GM12801 (cell line): ENCODE measurements around the gene SLC38A2.

ENCODE experiments used
- TF ChIP-seq, protein P1 (sequence below): IDR thresholded peaks from one replicate; pipeline ENCODE4 v1.5.1; 2011; ENCODE audit warnings: control low read depth; ENCODE audit not compliant: insufficient read length; ENCODE audit errors: extremely low read depth

Gene SLC38A2

DNA sequence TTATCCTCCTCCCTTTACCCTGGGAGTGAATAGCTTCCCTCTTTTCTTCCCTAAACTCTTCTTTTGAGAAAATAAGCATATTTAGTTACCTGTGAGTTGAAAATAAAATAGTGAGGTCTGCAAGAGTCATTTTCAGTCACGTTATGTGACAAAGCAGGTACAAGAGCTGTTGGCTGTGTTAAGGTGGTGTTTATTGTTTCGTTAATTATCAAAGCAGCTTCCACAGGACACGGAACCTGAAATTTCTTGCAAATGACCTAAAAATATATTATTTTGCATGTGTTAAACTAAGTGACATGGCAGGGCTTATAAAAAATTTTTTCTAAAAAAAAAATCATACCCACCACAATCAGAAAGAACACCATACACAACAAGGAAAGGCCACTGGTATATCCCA lies 8.3 kb downstream of the SLC38A2 start:
- TF ChIP-seq, protein P1, sequence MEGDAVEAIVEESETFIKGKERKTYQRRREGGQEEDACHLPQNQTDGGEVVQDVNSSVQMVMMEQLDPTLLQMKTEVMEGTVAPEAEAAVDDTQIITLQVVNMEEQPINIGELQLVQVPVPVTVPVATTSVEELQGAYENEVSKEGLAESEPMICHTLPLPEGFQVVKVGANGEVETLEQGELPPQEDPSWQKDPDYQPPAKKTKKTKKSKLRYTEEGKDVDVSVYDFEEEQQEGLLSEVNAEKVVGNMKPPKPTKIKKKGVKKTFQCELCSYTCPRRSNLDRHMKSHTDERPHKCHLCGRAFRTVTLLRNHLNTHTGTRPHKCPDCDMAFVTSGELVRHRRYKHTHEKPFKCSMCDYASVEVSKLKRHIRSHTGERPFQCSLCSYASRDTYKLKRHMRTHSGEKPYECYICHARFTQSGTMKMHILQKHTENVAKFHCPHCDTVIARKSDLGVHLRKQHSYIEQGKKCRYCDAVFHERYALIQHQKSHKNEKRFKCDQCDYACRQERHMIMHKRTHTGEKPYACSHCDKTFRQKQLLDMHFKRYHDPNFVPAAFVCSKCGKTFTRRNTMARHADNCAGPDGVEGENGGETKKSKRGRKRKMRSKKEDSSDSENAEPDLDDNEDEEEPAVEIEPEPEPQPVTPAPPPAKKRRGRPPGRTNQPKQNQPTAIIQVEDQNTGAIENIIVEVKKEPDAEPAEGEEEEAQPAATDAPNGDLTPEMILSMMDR, result no peak

DNA sequence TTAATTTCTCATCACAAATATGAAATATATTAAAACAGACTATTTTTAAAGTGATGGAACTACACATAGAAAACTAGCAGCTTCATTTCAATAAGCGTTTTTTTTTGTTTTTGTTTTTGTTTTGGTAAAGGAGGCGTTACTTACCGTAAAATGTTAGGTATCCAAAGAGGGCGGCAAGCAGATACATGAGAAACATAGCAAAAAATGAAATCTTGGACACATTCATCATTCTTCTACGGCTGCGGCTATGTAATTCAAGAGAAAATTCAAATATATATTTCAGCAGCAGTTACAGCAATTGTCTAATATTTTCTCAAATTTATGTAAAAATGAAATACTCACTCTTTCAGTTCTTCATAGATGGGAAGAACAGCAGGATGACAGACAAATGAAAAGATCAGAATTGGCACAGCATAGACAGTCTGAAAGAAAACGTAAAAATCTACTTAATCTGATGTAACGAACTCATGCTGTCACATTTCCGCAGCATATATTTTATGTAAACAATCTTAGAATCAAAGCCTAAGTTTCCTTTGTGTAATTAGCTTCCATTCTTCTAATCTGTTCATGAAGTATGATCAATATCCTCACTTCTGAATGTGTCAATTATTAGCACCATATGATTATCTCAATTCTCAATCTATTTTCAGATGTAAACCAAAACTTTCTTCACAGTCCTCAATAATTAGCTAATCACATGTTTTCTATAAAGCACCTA lies 8.8 kb downstream of the SLC38A2 start:
- TF ChIP-seq, protein P1, result no peak

DNA sequence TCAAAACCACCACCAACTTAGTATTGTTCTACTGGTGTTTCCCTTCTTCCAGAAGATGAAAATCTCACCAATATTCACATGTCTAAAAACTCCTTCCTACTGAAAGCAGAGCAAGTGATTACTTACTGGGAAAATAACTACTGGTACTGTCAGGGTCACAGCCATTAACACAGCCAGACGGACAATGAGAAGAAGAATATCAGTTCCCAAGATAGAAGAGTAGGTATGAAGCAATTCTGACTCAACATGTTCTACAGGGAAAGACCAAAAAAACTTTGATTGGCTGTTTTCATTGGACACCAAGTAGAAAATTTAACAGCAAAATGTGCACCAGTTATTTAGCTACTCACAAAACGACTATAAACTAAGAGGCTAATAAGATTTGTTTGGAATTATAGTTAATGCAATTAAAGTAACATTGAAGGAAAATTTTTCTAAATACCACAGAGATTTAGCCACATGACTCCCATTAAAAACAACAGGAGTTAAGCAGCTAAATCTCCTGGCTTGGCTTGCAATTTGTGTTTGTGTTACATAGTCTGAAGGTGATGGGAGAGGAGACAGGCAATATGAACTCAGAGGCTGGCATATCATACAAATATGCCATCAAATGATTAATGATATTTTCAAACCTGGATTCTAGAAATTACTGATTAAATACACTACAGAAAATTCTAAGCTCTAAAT lies 9.5 kb downstream of the SLC38A2 start:
- TF ChIP-seq, protein P1, result no peak

DNA sequence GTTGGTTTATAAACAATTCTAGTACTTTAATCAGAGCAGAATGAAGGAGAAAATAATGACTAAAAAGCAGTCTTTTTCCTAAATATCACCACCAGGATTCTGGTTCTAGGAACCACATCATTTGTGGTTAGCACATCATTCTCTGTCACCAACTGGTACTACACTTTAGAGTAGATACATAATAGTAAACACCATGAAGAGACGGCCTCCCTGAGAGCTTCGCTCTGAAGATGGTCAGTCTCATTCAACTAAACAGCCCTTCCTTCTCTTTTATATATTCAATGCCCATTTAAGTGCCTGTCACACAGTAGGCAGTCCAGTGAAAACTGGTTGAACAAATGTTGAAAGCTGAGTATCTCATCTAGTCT lies 10.9 kb downstream of the SLC38A2 start:
- TF ChIP-seq, protein P1, result no peak

DNA sequence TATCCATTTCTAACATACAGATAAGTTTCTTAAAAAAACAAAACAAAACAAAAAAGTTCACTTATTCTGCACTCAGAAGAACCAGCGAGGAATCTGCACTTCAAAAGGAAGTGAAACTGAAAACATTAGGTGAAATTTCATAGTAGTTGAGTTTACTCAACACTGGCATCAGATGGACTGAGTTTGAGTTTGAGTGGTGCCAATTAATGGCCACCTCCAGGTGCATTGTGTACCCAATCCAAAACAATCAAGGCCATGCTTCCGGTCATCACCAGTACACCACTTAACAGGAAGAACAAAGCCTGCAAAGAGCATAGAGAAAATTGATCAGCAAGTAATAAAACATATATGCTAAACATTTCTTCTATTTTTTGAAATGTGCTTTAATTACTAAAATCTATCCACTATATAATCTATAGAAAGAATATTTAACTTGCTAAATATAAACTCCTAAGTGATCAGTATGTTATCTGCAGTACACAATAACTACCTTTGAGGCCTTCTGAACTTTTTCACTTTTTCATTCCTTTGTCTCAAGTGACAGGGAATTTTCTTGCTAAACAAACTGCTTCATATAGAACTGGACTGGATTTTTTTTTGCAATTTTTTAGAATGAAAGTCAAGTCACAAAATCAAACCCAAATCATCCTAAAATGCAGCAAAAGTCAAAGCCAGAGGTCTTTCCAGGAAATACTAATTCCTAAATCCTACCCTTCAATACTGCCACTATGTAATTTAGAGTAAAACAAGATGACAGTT lies 11.5 kb downstream of the SLC38A2 start:
- TF ChIP-seq, protein P1, result no peak

DNA sequence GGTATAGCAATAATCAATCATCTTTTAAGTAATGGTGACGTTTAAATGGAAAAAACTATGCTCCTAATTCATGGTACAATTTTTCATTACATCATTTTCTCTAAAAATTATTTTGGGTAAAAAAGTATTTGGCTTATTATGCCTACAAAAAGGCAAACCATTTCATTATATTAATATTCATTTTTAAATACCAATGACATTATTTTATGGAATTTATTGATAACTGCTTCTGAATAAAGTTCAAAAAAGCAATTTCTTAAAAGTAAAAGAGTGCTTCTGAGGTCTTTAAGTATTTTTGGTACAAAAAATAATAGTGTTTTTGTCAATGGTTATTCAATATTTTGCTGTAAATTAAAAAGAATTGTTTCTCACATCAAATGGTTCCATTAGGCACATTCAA lies 12.2 kb downstream of the SLC38A2 start:
- TF ChIP-seq, protein P1, result no peak

DNA sequence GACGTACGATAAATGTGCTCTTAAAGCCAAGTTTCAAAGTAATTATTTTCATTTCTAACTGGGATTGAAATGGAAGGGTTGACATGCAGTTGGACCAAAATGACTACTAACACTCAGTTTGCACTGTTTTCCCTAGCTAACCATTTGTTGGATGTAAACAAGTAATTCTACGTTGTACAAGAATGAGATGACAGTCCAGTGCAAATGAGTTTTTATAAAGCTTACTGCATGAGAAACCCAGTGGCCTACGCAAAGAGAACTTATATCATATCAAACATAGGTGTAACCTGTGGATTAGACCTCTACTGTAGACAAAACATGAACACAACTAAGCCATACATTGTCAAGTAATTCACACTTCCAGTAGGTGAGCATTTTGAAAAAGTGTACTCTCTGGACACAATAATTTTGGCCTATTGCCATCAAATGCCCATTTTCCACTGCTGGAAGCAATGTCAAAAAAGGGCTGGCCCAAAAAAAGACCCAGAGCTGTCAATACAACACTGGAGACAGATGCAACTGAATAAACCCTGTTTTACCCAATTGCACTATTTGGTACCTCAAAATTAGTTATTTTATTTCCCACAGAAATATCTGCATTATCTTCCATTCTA lies 12.8 kb downstream of the SLC38A2 start:
- TF ChIP-seq, protein P1, result no peak
